ENCODE data around the gene SLC25A29.
"Not testable (repeated sequence)": the region's sequence is repeated elsewhere in the genome, so short reads cannot be mapped to it uniquely, and the experiment has no call there.

Gene SLC25A29

DNA sequence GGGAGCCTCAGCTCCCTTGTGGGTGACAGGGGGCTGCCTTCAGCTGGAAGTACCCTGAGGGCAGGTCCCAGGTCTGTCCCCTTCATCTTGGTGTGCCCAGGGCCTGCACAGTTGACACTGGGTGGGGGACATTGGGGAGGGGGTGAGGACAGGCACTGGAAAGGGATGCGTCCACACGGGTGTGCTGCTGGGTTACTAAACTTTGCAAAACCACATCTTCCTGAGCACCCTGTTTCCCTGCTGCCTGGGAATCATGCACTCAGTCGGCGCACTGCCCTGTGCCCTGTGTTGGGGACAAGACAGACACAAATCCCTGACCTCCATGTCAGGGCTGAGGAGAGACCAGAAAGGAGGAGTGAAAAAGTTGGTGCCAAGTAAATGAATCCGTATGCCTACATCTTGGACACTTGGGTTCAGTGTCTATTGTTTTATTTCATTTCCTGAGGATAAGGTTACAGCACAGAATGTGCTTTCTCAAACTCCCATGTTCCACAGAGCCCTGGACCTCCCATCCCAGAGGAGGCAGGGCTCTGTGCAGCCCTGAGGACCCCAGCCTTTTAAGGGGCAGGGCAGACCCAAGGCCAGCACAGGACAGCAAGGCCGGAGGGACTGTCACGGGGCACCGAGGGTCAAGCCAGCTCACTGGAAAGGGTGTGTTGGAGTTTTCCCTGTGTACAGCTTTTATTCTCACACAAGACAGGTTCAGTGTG lies 2.9 kb upstream of the SLC25A29 start:
- no peak for DNase-seq

DNA sequence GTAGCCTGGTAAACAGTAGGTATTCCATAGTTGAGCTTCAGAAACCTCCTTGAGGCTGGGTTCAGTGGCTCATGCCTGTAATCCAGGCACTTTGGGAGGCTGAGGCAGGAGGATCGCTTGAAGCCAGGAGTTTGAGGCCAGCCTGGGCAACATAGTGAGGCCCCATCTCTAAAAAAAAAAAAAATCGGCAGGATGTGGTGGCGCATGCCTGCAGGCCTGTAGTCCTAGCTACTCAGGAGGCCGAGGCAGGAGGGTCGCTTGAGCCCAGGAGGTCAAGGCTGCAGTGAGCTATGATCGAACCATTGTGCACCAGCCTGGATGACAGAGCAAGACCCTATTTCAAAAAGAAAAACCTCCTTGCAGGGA lies 2.2 kb upstream of the SLC25A29 start:
- DNase-seq, result not testable (repeated sequence)

DNA sequence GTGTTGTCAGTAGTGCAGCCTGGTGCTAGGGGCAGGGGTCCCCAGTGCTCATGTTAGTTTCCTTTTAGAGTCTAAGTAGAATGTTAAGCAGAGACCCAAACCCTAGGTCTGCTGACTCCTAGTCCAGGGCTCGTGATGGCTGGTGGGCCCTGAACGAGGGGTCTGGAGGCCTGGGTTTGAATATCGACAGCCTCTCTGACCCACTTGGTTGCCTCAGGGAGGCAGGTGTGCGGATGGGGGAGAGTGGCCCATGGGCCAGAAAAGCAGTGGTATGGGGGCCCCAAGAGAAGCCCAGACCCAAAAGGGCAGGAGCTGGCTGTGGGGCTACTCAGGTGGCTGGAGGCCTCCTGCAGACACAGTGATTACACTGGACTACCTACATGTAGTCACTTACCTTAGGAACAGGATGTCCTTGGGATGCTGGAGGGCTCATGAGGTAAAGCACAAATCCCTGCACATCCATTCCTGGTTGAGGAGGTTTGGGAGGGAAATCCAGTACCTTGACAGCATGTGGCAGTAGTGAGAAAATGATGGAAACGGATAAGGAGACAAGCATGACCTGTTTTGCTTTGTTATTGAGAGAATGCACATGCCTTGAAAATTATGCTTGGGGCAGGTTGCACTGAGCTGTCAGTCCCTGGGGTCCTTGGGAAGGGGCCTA lies 1.7 kb upstream of the SLC25A29 start:
- no peak for DNase-seq

DNA sequence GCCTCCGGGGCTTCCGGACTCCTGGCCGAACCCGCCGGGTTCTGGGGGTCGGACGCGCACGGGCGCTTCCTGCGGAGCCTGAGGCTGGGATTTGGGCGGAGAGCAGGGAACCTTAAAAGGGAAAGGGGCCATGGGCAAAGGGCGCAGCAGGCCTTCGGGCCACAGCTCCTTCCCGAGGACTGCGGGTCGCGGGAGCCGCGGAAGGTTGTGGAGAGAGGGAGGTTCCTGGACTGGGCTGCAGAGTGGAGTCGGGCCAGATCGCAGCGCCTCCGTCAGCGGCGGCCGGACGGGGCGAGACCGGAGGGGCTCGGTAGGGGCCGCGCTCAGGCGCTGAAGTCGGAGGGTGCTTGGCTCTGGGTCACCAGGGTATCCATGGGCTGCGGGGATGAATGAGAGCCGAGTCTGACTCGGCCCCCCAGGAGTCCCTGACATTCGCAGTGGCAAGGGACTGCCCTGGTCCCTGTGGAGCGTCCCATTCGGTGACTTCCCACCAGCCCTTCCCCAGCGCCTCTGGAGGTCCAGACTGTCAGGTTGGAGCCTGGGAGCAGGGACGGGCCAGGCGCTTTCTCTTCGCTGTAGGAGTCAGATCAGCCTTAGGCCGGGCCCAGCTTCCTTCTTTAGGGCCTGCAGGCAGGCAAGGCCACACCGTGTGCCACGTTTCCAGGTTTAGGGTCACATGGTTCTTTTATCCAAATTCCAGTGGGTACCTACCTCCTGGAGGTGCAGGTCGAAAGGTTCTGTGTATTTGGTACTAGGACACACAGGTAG lies 938 bp upstream of the SLC25A29 start:
- DNase-seq, result no peak

DNA sequence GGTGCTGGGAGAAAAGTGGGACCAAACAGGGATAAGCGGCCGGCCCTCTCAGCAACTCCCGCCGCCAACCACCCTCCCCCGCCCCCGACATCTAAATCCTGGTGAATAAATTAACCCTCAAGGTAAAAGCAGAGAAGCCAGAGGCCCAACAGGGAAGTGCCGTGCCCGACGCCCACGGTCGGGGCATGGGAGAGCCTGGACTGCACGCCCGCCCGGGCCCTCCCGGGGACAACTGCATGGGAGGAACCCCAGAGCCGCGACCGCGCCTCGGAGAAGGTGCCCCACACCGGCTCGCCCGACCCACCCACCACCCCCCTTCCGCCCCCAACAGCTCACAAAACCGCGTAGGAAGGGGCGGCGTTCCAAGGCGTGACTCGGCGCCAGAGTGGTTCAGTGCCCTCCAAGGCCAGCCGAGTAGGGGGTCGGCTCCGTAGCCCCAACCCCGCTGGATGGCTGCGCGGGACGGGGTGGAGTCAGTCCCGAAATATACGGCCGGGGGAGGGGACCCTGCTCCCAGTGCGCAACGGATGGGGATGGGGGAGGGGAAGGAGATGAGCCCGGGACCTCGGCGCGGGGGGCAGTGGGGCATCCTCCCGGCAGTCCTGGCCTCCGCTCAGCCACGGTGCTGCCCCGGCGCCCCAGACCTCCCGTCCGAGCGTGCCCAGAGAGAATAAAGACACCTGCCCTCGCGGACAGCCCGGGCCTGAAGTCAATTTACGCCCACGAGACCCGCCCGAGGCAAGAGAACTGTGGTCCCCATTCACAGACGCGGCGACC lies 732 bp downstream of the SLC25A29 start:
- no peak for DNase-seq

DNA sequence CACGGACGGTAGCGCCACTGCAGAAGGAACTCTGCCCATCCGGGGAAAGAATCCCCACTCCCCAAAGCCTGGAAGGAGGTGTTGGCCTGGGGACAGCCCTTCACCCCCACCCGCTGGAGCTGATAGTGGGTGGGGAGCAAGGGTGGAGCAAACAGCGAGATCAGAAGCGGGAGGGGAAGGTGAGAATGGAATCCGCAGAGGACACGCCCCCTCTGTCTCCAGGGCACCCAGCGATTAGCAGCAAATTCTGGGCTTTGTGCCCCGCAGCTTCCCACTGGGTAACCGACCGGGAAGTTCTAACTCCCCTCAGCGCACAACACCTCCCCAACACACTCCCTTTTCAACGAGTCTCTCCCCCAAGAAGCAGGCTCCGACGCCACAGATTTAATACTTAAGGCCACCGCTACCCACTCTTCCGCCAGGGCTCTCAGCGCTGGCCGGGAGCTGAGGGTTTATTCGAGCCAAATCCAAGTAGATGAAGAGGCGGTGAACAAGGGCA lies 1.4 kb downstream of the SLC25A29 start:
- DNase-seq, result no peak

DNA sequence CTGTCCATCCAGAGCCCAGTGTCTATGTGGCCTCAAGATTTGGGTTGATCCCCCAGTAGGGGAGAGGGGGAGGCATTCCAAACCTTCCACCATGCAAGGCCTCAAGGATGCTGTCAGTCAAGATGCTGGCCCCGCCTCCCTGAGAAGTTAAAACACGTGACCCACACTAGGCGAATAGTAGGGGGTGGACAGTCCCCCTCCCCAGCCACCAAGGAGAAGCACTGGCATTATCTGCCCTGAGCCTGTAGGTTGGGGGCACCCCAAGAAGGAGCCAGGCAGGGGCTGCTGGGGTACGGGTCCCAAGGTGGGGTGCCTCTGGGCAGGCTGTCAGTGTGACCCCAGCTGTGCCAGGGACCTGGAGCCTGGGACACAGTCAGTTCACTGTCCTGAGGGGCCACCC lies 2.3 kb downstream of the SLC25A29 start:
- no peak for DNase-seq

DNA sequence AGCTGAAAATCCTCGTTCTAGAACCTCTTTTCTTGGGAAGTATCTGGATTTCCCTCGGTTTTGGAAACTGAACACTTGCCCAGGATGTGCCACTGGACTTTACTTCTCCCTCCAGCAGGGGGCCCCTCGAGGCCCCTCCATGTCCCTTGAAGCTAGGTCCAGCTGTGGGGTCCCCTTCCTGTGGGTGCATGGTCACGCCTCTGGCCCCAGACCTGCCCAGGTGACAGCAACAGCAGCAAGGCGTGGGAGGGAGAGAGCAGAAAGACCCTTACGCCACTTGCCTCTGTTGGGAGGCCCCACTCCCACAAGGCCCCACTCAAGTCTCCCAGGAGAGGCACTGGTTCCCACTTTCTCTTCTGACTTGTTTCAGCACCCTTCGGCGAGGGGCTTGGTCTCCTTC lies 3.1 kb downstream of the SLC25A29 start:
- no peak for DNase-seq

DNA sequence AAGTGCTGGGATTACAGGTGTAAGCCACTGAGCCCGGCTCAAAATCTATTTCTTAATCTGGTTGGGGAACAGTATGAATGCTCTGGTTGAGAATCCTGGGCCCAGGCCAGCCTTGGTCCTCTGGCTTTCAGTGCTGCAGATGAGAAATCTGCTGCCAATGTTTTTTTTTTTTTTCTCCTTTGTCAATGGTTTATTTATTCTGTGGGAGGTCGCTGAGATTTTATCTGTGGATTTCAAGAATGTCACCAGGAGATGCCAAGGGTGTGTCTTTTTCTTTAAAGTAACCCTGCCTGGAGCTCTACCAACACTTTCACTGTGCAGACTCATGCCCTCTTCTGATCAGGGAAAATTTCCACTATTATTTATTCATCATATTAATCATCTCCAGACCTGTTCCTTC lies 3.6 kb downstream of the SLC25A29 start:
- no peak for DNase-seq

DNA sequence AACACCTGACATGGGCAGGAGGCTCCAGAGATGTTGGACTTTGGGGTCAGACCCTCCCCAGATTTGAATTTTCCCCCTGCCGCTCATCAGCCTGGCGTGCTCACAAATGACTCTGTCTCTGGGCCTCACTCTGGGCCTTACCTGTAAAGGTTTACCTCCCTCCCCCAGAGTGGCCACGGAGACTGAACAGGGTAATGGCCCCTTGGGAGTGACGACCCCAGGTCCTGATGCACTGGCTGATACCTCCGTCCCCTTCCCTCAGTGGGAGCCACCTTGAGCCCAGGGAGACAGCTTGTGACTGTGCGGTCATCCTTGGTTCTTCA lies 7.0 kb downstream of the SLC25A29 start:
- DNase-seq, result no peak

DNA sequence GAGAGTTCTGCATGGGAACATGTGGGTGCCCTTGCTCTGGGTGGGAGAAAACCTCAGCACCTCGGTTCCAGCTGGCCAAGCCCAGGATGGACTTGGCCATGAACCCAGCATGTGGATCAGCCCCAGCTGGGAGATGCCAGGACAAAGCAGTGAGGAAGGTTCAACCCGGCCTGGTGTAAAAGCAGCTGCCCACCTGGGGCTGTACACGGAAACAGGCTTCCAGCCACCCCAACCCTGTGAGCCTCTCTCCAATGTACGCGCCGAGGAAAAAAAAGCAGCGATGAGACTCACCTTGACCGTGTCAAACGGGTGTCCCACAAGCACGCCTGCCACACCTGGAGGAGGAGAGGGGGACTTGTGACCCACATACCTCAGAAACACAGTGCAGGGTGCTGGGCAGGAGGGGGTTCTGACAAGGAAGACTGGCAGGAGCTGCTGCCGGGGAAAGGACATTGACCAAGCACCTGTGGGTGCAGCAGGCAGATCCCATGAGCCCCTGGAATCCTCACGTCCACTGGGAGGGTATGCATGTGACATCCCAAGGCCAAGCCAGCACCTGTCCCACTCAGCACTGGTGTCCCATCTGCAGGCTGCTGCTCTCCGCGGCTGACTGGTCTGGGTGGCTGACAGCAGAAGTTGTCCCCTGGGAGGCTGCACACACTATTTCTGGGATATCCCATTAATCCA lies 7.5 kb downstream of the SLC25A29 start:
- no peak for DNase-seq

DNA sequence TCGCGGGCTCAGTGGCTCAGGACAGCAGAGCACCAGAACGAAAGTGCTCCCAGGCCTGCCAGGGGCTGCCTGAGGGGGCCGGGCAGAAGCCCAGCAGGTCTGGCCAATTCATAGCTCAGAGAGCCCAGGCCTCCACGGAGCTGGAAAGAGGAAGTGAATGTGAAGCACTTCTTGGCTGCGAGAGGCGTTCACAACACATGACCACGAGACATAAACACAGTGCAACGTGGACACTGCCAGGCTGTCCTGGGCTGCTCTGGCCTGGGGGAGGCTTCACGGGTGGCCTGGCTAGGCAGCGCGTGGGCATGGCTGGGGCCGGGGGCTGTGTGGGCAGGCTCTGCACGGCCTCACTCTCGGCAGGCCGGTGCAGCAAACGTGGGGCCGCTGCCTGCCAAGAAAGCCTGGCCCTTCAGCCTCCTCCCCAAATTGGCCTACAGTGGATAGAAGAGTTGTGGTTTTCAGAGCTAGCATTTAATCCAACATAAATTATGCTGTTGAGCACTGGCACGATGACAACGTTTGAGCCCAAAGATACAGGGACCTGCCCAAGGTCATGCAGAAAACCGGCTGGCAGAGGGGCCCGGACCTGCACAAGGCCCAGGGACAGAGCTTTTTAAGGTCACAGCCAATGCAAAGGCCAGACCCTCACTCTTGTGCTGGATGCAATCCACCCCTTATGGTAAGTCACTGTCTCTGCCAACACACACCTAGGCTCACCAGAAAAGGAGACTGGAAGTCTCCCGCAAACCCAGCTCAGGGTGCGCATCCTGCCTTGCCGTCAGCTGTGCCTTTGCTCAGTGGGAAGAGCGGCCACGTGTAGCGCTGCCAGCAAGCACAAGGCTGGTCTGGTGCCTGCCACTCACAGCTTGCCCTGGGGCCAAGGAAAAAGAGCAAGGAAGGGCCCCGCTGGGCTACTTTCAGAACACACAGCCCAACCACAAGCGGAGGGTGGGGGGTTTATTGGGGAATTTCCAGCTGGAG lies 8.6 kb downstream of the SLC25A29 start:
- DNase-seq, result no peak

DNA sequence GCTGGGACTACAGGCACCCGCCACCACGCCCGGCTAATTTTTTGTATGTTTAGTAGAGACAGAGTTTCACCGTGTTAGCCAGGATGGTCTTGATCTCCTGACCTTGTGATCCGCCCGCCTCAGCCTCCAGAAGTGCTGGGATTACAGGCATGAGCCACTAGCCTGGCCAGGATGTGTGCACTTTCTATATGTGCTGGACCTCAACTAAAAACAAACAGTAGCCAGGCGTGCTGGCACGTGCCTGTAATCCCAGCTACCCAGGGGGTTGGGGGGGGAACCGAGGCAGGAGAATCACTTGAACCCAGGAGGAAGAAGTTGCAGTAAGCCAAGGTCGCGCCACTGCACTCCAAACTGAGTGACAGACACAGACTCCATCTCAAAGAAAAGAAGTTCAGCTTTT lies 9.5 kb downstream of the SLC25A29 start:
- DNase-seq, result not testable (repeated sequence)

DNA sequence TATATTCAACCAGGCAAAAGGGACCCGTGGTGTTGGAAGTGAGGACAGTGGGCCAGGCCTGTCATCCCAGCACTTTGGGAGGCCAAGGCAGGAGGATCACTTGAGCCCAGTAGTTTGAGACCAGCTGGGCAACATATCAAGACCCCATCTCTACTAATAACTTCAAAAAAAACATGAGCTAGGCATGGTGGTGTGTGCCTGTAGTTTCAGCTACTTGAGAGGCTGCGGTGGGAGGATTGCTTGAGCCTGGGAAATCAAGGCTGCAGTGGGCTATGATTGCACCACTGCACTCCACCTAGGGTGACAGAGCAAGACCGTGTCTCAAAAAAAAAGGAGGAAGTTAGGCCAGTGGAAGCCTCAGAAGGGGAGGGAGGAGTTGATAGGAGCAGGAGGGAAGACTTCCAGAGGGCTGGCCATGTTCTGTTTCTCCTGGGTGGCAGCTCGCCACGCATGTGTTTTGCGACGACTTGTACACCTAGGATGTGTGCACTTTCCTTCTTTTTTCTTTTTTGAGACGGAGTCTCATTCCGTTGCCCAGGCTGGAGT lies 10.1 kb downstream of the SLC25A29 start:
- no peak for DNase-seq

DNA sequence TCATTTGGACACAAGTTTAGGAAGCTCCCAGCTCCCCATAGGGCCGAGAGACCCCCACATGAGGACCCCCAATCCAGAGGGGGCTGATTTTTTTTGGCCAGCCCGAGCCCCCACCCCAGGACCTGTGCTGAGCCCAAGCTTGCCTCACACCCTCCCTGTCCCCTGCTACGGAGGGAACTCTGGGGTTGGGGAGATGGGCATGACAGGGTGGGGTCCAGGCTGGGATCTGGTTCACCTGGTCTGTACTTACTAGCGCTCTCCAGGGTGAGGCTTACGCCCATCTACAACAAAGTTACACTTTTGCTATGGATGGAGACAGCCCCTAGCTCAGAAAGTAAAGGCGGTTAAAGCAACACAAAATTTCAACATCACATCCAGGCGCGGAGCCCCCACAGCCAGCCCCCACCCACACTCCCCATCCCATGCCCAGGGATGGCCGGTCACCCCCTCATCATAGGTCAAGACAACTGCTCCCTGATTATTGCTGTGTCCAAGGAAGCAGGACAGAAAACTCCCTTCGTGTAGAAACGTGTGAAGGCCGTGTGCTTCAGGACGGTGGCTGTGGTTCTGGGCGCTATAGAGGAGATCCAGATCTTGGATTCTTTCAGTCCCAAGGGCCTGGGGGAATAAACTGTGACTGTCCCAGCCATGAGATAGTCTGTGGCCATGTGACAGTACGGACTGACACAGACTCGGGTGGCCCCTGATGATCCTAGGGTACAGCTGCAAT lies 10.7 kb downstream of the SLC25A29 start:
- DNase-seq, result no peak

DNA sequence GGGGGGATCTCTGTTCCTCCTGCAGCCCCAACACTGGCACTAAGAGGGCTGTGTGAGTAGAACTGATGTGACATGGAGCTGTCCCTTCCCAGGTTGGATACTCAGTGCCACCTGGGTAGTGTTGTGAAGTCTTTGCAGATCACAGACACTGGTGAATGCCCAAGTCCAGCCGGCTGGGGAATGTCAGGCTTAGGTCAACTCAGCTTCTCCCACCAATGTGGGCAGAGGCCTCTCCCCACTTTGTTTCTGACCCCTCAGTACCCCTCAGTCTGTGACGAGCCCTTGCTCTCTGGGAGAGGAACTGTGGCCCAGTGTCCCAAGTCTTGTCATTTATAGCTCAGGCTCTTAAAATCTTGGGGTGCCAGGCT lies 11.3 kb downstream of the SLC25A29 start:
- DNase-seq, result no peak

DNA sequence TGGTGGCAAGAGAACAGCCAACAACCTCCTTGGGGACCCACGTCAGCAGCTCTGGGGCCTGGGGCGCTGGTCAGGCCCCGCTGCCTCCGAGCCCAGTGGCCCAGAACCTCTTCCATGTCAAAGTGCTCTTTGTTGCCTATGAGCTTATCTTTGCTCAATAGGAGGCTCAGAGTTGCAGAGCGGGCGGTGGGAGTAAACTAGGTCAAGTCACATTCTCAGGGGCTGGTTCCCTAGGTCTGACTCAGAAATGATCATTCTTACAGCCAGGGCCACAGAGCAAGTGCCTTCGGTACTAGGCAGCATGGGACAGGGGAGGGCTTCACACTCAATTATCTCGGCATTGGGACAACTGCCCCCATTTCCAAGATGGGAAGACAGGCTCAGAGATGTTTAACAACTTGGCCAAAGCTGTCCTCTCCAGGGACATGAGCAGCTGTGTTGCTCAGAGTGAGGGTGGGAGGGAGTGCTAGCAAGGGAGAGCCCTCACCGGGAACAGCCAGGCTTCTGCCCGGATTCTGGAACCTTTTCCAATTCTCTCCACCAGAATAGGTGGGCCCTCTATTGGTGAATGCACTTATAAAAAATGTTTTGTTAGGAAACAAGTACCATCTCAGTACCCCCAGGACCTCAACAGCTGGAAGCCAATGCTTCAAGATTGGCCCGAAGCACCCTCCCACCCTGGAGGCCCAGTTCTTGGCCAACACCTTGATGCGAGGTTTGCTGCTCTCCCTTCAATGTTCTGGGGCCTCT lies 11.9 kb downstream of the SLC25A29 start:
- no peak for DNase-seq

DNA sequence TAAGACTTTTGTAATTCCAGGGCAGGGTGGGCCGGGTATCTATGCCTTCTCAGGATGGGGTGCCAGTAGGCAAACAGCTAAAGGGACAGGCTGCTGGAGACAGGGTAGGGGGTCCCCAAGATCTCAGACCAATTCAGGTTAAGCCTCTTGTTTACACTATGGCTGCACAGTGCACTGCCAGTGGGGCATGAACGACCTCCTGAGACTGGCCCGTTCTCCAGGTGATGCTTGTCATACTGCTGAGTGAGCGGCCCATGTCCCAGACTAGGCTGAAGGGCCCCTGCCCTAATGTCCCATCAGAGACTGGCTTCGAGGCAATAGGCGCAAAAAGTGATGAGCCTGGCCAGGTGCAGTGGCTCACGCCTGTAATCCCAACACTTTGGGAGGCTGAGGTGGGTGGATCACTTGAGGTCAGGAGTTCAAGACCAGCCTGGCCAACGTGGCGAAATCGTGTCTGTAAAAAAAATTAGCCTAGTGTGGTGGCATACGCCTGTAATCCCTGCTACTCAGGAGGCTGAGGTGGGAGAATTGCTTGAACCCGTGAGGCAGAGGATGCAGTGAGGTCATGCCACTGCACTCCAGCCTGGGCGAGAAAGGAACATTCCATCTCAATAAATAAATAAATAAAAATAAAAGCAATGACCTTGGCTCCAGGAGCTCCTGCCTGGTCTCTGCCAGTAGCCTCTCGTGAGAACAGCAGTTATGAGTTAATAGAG lies 12.6 kb downstream of the SLC25A29 start:
- DNase-seq, result no peak
